HG02610 (cell line): ENCODE measurements around the gene RAB7A.

Experiments
- ATAC-seq: cut with Tn5 transposase; IDR thresholded peaks from one replicate; pipeline ENCODE4 v1.9.1; 2021; ENCODE audit warnings: mild to moderate bottlenecking, moderate library complexity; ENCODE audit not compliant: unreplicated experiment

The RAB7A gene

GRCh38 chr3:128726023-128727016, at the start of gene RAB7A:
Gene RAB7A (plus strand): TSS chr3:128726183. CDS start chr3:128795368, 69,185 bp downstream.
- ATAC-seq = peak; percentile 92

GRCh38 chr3:128679338-128679737, 46.6 kb upstream of the RAB7A start:
- ATAC-seq = no peak

- ATAC-seq = peak; percentile 92
Observed at GRCh38 chr3:128680603-128681368, 45.2 kb upstream of the RAB7A start.

GRCh38 chr3:128681369-128681829, 44.6 kb upstream of the RAB7A start:
- ATAC-seq = no peak

GRCh38 chr3:128683957-128684356, 42.0 kb upstream of the RAB7A start:
- ATAC-seq = no peak

GRCh38 chr3:128684986-128685726, 40.8 kb upstream of the RAB7A start:
- ATAC-seq = no peak

- no peak for ATAC-seq
Observed at GRCh38 chr3:128686465-128686864, 39.5 kb upstream of the RAB7A start.

GRCh38 chr3:128689060-128689459, 36.9 kb upstream of the RAB7A start:
- ATAC-seq = no peak

GRCh38 chr3:128693696-128694095, 32.3 kb upstream of the RAB7A start:
- no peak for ATAC-seq

- no peak for ATAC-seq
Observed at GRCh38 chr3:128697341-128697740, 28.6 kb upstream of the RAB7A start.

- no peak for ATAC-seq
Observed at GRCh38 chr3:128698211-128699047, 27.6 kb upstream of the RAB7A start.

GRCh38 chr3:128701342-128702212, 24.4 kb upstream of the RAB7A start:
- no peak for ATAC-seq

- ATAC-seq = no peak
Observed at GRCh38 chr3:128702391-128702790, 23.6 kb upstream of the RAB7A start.

GRCh38 chr3:128703561-128703960, 22.4 kb upstream of the RAB7A start:
- ATAC-seq = no peak

GRCh38 chr3:128706086-128706615, 19.8 kb upstream of the RAB7A start:
- ATAC-seq = no peak

- ATAC-seq = no peak
Observed at GRCh38 chr3:128707928-128708494, 18.0 kb upstream of the RAB7A start.

- ATAC-seq = no peak
Observed at GRCh38 chr3:128709038-128709437, 16.9 kb upstream of the RAB7A start.

GRCh38 chr3:128709506-128710210, 16.3 kb upstream of the RAB7A start:
- no peak for ATAC-seq
